Naive thymus-derived CD4-positive, alpha-beta T cell (primary cell): ENCODE data around the gene HNRNPD. TPM values are rescaled to one million over a fixed set of nuclear protein-coding genes. Genes with fewer than 3 reads are reported as not detected.
"Not testable (repeated sequence)": the region's sequence is repeated elsewhere in the genome, so short reads cannot be mapped to it uniquely, and the experiment has no call there.

Experiments used
- ATAC-seq: fragments of 150-1000 bp; cut with Tn5 transposase; 2 replicates; pipeline ENCODE4 v1.10.0; 2021; ENCODE audit warnings: mild to moderate bottlenecking, moderate library complexity
- CTCF ChIA-PET: fragments of 350-600 bp; sonication (Branson Sonifier 250); formaldehyde crosslinking; loops from one replicate; lab custom pipeline; 2021; ENCODE audit warnings: antibody characterized with exemption; lab: Charles Lee
- POLR2A ChIA-PET: fragments of 350-600 bp; sonication (Branson Sonifier 250); formaldehyde crosslinking; loops from one replicate; lab custom pipeline; 2021; ENCODE audit warnings: antibody characterized with exemption, inconsistent platforms; lab: Charles Lee
- DNase-seq, 9 donors: peaks; one replicate each; pipeline versions ENCODE4 v3.0.0 to v3.0.0-alpha.2; 2020 to 2022; ENCODE audit warnings: mixed read lengths in 1 of 9
- H3K27ac ChIP-seq: one replicate; pipeline ENCODE4 v1.7.0; 2013; ENCODE audit warnings: mild to moderate bottlenecking, low read depth, low read length, moderate library complexity
- H3K27me3 ChIP-seq, 2 donors: one replicate each; pipeline ENCODE4 v1.7.0; 2013; ENCODE audit warnings: low read length in 2 of 2, mild to moderate bottlenecking in 2 of 2, moderate library complexity in 2 of 2; ENCODE audit not compliant: control insufficient read depth in 2 of 2, insufficient read depth in 2 of 2
- H3K36me3 ChIP-seq, 3 experiments: 1 replicate in 2 of 3; 2 replicates in 1 of 3; pipeline ENCODE4 v1.7.0; 2013; ENCODE audit warnings: low read length in 3 of 3, mild to moderate bottlenecking in 3 of 3, moderate library complexity in 1 of 3; ENCODE audit not compliant: insufficient read depth in 3 of 3, control insufficient read depth in 2 of 3
- H3K4me1 ChIP-seq, 2 donors: one replicate each; pipeline ENCODE4 v1.7.0; 2013; ENCODE audit warnings: low read length in 2 of 2, mild to moderate bottlenecking in 2 of 2, moderate library complexity in 1 of 2; ENCODE audit not compliant: control insufficient read depth in 2 of 2, insufficient read depth in 2 of 2
- H3K4me3 ChIP-seq: 2 replicates; pipeline ENCODE4 v1.7.0; 2013; ENCODE audit warnings: mild to moderate bottlenecking, low read length
- H3K9me3 ChIP-seq, 3 experiments: 1 replicate in 2 of 3; 2 replicates in 1 of 3; pipeline ENCODE4 v1.7.0; 2013; ENCODE audit warnings: low read length in 3 of 3; ENCODE audit not compliant: control insufficient read depth in 2 of 3
- H3K27ac Mint-ChIP-seq, 9 donors: one replicate each; pipeline ENCODE4 v1.8.0; 2020 to 2022; ENCODE audit warnings: mixed read lengths in 9 of 9, mild to moderate bottlenecking in 8 of 9, moderate library complexity in 5 of 9, inconsistent platforms in 2 of 9
- H3K27me3 Mint-ChIP-seq, 5 donors: one replicate each; pipeline ENCODE4 v1.8.0; 2021 to 2022; ENCODE audit warnings: mixed read lengths in 5 of 5, mild to moderate bottlenecking in 1 of 5
- H3K36me3 Mint-ChIP-seq, 5 donors: one replicate each; pipeline ENCODE4 v1.8.0; 2020 to 2022; ENCODE audit warnings: mixed read lengths in 5 of 5, mild to moderate bottlenecking in 3 of 5, inconsistent platforms in 1 of 5
- H3K4me1 Mint-ChIP-seq, 7 donors: one replicate each; pipeline ENCODE4 v1.8.0; 2020 to 2022; ENCODE audit warnings: mixed read lengths in 7 of 7, mild to moderate bottlenecking in 3 of 7, inconsistent platforms in 1 of 7
- H3K4me3 Mint-ChIP-seq, 10 donors: one replicate each; pipeline ENCODE4 v1.8.0; 2020 to 2022; ENCODE audit warnings: mild to moderate bottlenecking in 10 of 10, mixed read lengths in 10 of 10, moderate library complexity in 6 of 10, inconsistent platforms in 2 of 10
- H3K9me3 Mint-ChIP-seq, 11 donors: one replicate each; pipeline ENCODE4 v1.8.0; 2020 to 2022; ENCODE audit warnings: mixed read lengths in 11 of 11, mild to moderate bottlenecking in 4 of 11, inconsistent platforms in 1 of 11, moderate library complexity in 1 of 11
- intact Hi-C, 2 donors: fragments of 100-400 bp; cut with micrococcal nuclease; formaldehyde crosslinking; loops; one replicate each; pipeline ENCODE4 v1.15.1; 2023
- polyA plus RNA-seq, 2 donors: library from polyadenylated mRNA; unstranded; fragments of 300-500 nt; fragmentation: Illumina TruSeq; gene quantifications; one replicate each; pipeline ENCODE4 v1.2.3, GENCODE V29; 2021
- total RNA-seq, 6 experiments: library from RNA in 5 of 6; stranded (reverse) in 5 of 6; gene quantifications; 1 replicate in 5 of 6; 2 replicates in 1 of 6; pipeline ENCODE4 v1.2.3 and lab custom pipeline; 2021 to 2026

The HNRNPD gene
- total and polyA plus RNA-seq, 7 experiments from 2014 or later: 200 to 355 (median 249) TPM

- intact Hi-C loops: loop anchor here in 1 of 2 donors (5.0 kb wide), 1 partner anchor 945 kb away; no protein-coding TSS in a partner anchor
- peaks cover 29 to 48% (median 37%) of the 10 kb centered on the region in 3 experiments for H3K36me3 ChIP-seq
- Mint-ChIP-seq H3K4me1 (peaks cover 13 to 60% (median 52%) of the 10 kb centered on the region in 7 donors), H3K4me3 (no peak overlapping the region), H3K27me3 (no peaks in the 10 kb centered on the region), H3K27ac (peak overlapping the region in 8 of 9 donors; percentile 4 to 87 (median 42)), H3K36me3 (peaks cover 8 to 56% (median 37%) of the 10 kb centered on the region in 5 donors), H3K9me3 (peaks cover 0 to 1% (median 0%) of the 10 kb centered on the region in 11 donors)
- ChIA-PET CTCF (interaction anchor here (0.8 to 1.8 kb wide), 2 partner anchors 8 to 499 kb away, joined by 3 to 6 read pairs; no protein-coding TSS in a partner anchor), POLR2A (interaction anchor here (1.0 kb wide), 2 partner anchors 8 to 22 kb away, joined by 4 read pairs; no protein-coding TSS in a partner anchor)
- no peak for DNase-seq
- H3K27me3 ChIP-seq: no peaks in the 10 kb centered on the region
- no peaks in the 10 kb centered on the region for H3K9me3 ChIP-seq
- H3K27ac ChIP-seq: no peak overlapping the region
- no peak for ATAC-seq
- H3K4me1 ChIP-seq: peaks cover 8 to 15% of the 10 kb centered on the region in 2 donors
- no peak overlapping the region for H3K4me3 ChIP-seq
These were observed 21.5 kb downstream of the HNRNPD start for GRCh38 chr4:82352118-82352824.

GRCh38 chr4:82346126-82346525, 27.7 kb downstream of the HNRNPD start:
- POLR2A ChIA-PET: no interaction called here
- intact Hi-C loops: no loop called here
- H3K27ac Mint-ChIP-seq: peak overlapping the region in 1 of 9 donors; percentile 15
- Histone ChIP-seq H3K27ac (no peak overlapping the region), H3K36me3 (peaks cover 0 to 6% (median 4%) of the 10 kb centered on the region in 3 experiments), H3K9me3 (no peaks in the 10 kb centered on the region), H3K27me3 (no peaks in the 10 kb centered on the region), H3K4me1 (no peaks in the 10 kb centered on the region), H3K4me3 (no peak overlapping the region)
- no peaks in the 10 kb centered on the region for H3K27me3 Mint-ChIP-seq
- no peak for ATAC-seq
- peaks cover 7 to 26% (median 16%) of the 10 kb centered on the region in 7 donors for H3K4me1 Mint-ChIP-seq
- H3K36me3 Mint-ChIP-seq: peaks cover 4 to 28% (median 14%) of the 10 kb centered on the region in 5 donors
- H3K4me3 Mint-ChIP-seq: no peak overlapping the region
- CTCF ChIA-PET: no interaction called here
- DNase-seq: no peak
- H3K9me3 Mint-ChIP-seq: peaks cover 0 to 1% (median 0%) of the 10 kb centered on the region in 11 donors

- intact Hi-C loops: no loop called here
- no peaks in the 10 kb centered on the region for H3K36me3 ChIP-seq
- ATAC-seq (no peak), DNase-seq (no peak)
- H3K4me3 Mint-ChIP-seq: no peak overlapping the region
- ChIA-PET POLR2A (no interaction called here), CTCF (no interaction called here)
- no peaks in the 10 kb centered on the region for H3K27me3 ChIP-seq
- peaks cover 0 to 3% (median 0%) of the 10 kb centered on the region in 5 donors for H3K27me3 Mint-ChIP-seq
- no peak overlapping the region for H3K27ac ChIP-seq
- peaks cover 0 to 1% (median 0%) of the 10 kb centered on the region in 7 donors for H3K4me1 Mint-ChIP-seq
- H3K36me3 Mint-ChIP-seq: peaks cover 0 to 24% (median 7%) of the 10 kb centered on the region in 5 donors
- H3K27ac Mint-ChIP-seq: peak overlapping the region in 1 of 9 donors; percentile 16
- no peak overlapping the region for H3K4me3 ChIP-seq
- H3K9me3 ChIP-seq: no peaks in the 10 kb centered on the region
- H3K9me3 Mint-ChIP-seq: peaks cover 0 to 14% (median 5%) of the 10 kb centered on the region in 11 donors
- no peaks in the 10 kb centered on the region for H3K4me1 ChIP-seq
These were observed 38.7 kb downstream of the HNRNPD start for GRCh38 chr4:82335043-82335442.

GRCh38 chr4:82333641-82334040, 40.1 kb downstream of the HNRNPD start:
- DNase-seq, H3K27ac ChIP-seq, intact Hi-C loops, H3K4me1 ChIP-seq, H3K9me3 ChIP-seq, H3K4me3 ChIP-seq, H3K36me3 ChIP-seq, H3K27me3 ChIP-seq, H3K27me3 Mint-ChIP-seq, H3K4me1 Mint-ChIP-seq, ATAC-seq: not testable (repeated sequence)
- H3K27ac Mint-ChIP-seq: peak overlapping the region in 1 of 9 donors; percentile 15
- CTCF ChIA-PET: interaction anchor here (0.6 kb wide), 1 partner anchor 1131 kb away, joined by 3 read pairs; no protein-coding TSS in a partner anchor
- POLR2A ChIA-PET: interaction anchor here (0.9 kb wide), 1 partner anchor 47 kb away, joined by 3 read pairs; no protein-coding TSS in a partner anchor
- H3K9me3 Mint-ChIP-seq: peaks cover 0 to 25% (median 8%) of the 10 kb centered on the region in 11 donors
- H3K4me3 Mint-ChIP-seq: peak overlapping the region in 1 of 10 donors; percentile 58
- H3K36me3 Mint-ChIP-seq: peaks cover 0 to 23% (median 7%) of the 10 kb centered on the region in 5 donors

- no peak overlapping the region for H3K4me3 ChIP-seq
- ATAC-seq (no peak), DNase-seq (no peak)
- ChIA-PET CTCF (interaction anchor here (0.7 kb wide), 1 partner anchor 419 kb away, joined by 3 read pairs; no protein-coding TSS in a partner anchor), POLR2A (no interaction called here)
- Mint-ChIP-seq H3K4me3 (no peak overlapping the region), H3K4me1 (no peaks in the 10 kb centered on the region), H3K27me3 (peaks cover 0 to 5% (median 0%) of the 10 kb centered on the region in 5 donors), H3K27ac (no peak overlapping the region), H3K9me3 (peaks cover 0 to 25% (median 8%) of the 10 kb centered on the region in 11 donors), H3K36me3 (peaks cover 0 to 16% (median 7%) of the 10 kb centered on the region in 5 donors)
- no peaks in the 10 kb centered on the region for H3K36me3 ChIP-seq
- H3K27ac ChIP-seq: no peak overlapping the region
- no peaks in the 10 kb centered on the region for H3K9me3 ChIP-seq
- no peaks in the 10 kb centered on the region for H3K27me3 ChIP-seq
- no peaks in the 10 kb centered on the region for H3K4me1 ChIP-seq
- intact Hi-C loops: no loop called here
These were observed 42.0 kb downstream of the HNRNPD start for GRCh38 chr4:82331814-82332213.

- no peak overlapping the region for H3K4me3 Mint-ChIP-seq
- peaks cover 0 to 8% (median 4%) of the 10 kb centered on the region in 5 donors for H3K36me3 Mint-ChIP-seq
- peaks cover 0 to 18% (median 4%) of the 10 kb centered on the region in 11 donors for H3K9me3 Mint-ChIP-seq
- H3K27me3 ChIP-seq: no peaks in the 10 kb centered on the region
- H3K4me1 ChIP-seq: no peaks in the 10 kb centered on the region
- H3K27ac Mint-ChIP-seq: no peak overlapping the region
- H3K4me3 ChIP-seq: no peak overlapping the region
- no peaks in the 10 kb centered on the region for H3K9me3 ChIP-seq
- ATAC-seq: no peak
- no peaks in the 10 kb centered on the region for H3K36me3 ChIP-seq
- no peaks in the 10 kb centered on the region for H3K4me1 Mint-ChIP-seq
- H3K27ac ChIP-seq: no peak overlapping the region
- CTCF ChIA-PET: no interaction called here
- DNase-seq: no peak
- intact Hi-C loops: no loop called here
- peaks cover 0 to 11% (median 0%) of the 10 kb centered on the region in 5 donors for H3K27me3 Mint-ChIP-seq
- POLR2A ChIA-PET: no interaction called here
These were observed 53.4 kb downstream of the HNRNPD start for GRCh38 chr4:82320351-82320750.
